IPS-NIHi7 (cell line): ENCODE measurements around the gene ERC2.

Experiments used
- DNase-seq: peaks from one replicate; pipeline ENCODE4 v3.0.0; 2012; ENCODE audit warnings: mixed read lengths; ENCODE audit errors: extremely low spot score

ERC2 gene

DNA sequence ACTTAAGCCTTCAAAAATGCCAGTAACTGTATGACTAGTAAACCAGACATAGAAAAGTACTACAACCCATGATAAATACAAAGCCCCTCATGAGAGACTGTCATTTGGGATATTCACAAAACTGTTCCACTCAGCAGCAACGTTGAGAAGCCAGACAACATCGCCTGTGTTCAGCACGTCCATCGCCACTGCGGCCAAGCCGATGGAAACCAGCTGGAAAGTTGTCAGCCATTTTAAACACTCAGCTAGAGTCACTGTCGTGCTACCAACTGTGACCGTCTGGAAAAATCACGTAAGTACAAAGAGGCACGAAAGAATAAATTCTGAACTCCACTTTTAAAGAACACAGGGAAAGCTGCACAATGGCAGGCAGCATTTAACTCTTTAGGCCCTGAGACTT, 640.5 kb downstream of the ERC2 start:
- DNase-seq, result no peak

DNA sequence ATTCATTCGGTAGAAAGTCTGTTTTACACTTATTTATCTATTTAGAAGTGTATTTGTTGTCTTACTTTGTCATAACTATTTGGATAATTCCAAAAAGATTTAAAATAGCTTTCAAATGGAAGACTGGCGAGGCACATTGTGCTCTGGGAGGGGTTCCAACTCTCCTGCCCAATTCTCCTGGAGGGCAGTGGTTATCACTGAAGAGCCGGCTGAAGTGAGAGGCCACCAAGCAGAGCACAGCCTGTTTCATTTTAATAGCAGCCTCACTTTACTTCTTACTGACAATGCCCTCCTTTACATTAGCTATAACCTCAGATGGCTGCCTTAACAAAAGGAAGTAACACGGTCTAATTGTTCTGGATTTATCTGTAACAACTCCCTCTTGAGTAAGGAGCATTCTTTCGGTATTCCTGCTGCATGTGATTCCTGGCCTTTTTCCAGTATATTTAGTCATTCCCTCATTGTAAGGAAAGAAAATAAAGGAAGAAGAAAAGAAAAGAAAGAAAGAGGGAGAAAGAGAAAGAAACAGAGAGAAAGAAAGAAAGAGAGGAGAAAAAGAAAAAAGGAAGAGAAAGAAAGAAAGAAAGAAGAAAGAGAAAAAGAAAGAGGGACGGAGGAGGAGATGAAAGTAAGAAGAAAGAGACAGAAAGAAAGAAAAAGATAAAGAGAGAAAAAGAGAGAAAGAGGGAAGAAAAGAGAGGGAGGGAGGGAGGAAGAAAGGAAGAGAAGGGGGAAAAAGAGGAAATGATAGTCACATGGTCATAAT, 641.4 kb downstream of the ERC2 start:
- DNase-seq, result no peak

DNA sequence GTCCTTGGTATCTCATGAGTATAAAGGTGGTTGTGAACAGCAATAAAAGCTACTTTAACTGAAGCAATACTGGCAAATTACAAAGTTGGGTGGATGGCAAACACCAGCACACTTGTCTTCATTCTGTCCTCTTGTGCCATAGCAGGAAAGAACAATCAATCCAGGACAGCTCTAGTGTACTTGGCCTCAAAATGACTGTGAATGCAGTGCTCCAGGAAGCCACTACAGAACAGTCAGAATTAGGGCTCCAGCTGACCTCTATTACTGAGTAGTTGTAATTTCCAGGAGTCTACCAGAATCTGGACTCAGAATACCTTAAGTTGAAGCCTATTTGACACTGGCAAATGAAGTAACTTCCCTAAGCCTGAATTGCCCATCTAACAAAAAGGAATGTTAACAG, 642.2 kb downstream of the ERC2 start:
- DNase-seq, result no peak

DNA sequence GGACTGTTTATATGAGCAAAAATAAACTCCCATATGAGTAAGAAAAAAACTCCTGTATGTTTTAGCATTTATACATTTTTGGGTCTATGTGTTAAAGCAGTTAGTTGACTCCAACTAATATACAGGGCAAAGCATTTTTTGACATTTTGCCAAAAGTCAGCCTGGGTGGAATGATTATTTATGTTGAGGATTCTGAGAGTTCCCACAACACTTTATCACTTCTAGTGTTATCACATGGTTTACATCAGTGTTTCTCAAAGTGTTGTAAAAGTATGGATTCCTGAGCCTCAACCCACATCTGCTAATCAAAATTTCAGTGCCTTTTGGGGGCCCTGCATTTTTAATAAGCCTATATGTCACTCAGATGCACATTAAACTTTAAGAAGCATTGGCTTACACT, 643.9 kb downstream of the ERC2 start:
- DNase-seq, result no peak

DNA sequence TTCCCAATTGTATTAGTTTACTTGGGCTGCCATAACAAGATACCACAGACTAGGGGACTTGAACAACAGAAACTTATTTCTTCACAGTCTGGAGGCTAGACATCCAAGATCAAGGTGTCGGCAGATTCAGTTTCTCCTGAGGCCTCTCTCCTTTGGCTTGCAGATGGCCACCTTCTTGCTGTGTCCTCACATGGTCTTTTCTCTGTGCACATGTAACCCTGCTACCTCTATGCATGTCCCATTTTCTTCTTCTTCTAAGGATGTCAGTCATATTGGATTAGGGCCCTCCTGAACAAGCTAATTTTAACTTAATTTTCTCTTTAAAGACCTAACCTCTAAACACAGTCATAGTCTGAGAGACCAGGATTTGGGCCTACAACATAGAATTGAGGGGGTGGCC, 644.4 kb downstream of the ERC2 start:
- DNase-seq, result no peak

DNA sequence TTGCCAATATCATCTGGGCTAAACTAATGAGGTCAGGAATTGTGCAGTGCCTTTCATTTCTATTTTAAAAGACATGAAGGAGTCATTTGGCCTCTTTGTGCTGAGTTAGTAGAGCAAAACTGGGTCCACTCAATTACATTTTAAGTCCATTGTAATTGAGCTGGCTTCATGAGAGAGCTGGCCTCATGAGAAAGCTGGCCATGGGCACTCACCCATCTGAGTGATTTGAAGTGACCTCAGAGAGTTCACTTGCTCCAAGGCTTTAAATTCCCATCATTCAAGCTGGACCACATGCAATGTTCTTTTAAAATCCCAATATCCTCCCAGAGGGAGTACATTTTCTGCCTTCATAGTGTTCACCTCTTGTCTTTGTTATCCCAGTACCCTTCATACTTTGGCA, 645.3 kb downstream of the ERC2 start:
- DNase-seq, result no peak

DNA sequence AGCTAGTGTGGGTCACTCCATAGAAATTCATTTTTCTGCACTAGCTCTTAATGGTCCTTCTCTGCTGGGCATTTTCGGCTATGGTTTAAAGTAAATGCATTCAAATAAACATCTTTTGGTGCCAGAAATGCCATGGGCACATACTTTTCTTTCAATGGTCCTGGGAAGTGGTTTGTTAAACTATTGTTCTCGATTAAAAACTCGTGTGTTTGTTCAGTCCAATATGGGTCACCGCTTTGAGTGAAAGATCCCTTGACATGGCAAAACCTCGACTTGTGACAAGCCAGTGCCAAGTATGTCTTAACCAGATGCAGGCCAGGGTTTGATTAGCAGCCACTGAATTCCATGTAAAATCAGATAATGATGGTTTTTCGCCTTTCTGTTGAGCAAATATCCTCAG, 649.3 kb downstream of the ERC2 start:
- DNase-seq, result no peak

DNA sequence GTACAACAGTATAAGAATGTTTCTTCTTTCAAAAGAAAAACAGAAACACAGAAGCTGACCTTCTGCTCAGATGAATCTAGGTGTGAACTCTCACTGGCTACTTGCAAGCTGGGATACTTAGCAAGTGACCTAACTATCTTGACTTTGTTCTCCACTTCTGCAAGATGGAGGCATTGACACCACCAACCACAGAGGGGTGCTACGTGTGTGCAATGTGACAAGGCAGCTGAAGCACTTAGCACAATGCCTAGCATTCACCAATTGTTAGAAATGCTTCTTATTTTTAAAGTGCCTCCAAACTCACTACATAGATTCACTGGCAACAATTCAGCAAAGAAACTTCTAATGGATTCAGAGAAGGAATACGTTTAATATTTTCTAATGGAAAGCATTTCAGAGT, 649.8 kb downstream of the ERC2 start:
- DNase-seq, result no peak

DNA sequence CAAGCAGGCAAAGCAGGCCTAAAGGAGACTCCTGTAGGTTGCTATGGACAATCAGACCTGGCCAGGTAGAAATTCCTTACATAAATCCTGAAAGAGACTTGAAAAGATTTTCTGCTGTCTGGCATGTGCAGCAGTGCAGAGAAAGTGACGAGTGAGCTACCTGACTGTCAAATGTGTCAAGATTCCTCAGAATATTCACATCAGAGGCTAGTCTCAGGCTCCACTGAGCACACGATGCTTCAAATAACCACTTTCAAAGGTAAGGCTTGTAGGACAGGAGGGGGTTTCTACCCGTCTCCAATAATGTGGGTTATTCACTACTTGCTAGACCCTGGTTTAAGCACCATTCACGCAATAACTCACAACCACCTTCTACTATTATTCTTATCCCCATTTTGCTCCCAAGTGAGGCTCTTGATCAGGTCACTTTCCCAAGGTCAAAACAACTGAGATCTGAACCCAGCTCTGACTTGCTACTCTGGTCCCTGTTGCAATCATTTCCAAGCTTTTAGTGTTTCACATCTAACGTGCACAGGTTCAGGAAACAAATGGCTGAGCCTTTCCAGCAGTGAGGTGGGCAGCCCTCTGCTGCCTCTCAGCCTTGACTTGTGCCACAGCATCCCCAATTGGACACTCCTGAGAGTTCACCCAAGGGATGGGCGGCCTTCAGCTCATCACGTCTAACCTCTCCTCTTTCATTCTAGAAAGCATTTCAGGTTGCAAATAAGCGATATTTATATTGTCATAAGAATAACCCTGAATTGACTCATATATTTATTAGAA, 651.3 kb downstream of the ERC2 start:
- no peak for DNase-seq

DNA sequence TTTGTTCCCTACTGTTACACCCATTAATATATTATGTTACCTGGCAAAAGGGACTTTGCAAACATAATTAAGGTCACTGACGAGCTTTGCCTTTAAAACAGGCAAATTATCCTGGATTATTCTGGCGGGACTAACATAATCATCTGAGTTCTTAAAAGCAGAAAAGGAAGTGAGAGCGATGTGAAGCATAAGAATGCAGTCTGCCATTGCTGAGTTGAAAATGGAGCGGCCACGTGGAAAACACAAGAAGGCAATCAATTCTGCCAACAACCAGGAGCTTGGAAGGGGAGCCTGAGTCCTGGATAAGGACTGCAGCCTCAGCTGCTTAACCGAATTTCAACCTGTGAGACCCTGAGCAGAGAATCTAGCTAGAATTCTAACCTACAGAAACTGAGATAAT, 653.0 kb downstream of the ERC2 start:
- DNase-seq, result no peak

DNA sequence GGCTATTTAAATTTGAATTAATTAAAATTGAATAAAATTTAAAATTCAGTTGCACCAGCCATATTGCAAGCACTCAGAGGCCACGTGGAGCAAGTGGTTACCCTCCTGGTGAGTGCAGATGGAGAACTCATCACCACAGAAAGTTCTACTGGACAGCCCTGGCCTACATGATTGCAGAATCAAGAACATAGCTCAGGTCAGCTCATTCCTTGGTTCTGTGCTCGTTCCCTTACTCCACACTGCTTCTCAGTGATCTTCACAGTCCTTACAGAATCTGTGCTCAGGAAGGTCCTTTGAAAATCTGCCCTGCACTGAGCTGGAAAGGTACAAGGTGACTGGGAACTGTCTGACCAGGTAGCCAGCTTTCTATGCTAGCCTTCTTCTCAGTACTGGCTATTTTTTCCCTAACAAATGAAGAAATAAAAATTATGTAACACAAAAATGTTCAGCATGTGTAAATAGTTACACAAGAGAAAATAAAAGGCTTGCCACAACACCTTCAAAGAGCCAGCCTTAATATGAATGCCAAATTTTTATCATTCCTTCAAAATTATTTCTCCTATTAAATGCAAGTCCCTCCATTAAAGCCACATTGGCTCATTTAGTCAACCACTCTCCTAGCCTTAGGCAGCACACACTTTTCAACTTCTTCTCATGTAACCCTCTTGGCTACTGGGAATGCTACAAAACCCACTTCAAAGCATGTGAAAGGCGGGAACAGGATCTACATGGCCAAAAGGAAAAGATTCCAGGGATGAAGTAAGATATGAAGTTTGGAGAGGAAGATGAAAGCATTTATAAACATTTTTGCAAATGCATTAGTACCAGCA, 654.8 kb downstream of the ERC2 start:
- no peak for DNase-seq

DNA sequence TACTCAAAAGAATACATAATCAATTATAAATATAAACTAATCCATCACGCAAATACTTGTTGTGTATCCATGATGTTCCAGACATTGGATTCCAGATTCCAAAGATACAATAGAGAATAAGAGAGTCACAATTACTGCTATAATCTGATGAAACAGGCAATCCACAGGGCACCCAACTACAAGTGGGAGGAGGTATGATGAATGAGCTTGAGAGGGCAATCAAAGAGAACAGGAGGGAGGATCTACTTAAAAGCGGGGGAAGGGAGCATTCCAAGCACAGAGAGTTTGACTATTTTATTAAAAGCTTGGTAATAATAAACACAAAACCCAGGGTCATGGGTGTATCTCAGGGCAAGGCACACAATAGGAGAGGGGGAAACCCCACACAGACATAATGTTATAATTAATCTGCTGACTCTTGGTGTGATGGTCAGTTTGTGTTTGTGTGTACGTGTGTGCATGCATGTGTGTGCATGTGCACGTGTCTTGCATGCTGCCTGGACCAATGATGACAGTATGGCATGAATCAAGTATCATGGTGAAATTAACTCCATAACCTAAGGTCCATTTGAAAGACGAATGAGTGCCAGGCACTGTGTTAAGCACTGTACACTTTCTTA, 655.8 kb downstream of the ERC2 start:
- no peak for DNase-seq

DNA sequence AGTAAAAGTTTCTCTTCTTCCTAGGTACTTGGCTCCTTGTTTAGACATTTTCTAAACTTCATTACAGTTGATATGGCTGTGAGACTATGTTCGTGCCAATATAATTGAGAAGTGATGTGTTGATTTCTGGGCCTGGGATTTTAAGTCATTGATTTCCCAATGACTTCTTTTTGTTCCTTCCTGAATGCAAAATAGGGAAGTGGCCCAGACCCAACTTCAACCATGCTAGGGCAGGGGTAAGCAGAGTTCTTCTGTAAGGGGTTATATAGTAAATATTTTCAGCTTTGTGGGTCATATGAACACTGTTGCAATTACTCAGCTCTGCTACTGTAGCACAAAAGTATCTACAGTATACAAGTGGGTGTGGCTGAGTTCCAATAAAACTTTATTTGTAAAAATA, 661.1 kb downstream of the ERC2 start:
- no peak for DNase-seq

DNA sequence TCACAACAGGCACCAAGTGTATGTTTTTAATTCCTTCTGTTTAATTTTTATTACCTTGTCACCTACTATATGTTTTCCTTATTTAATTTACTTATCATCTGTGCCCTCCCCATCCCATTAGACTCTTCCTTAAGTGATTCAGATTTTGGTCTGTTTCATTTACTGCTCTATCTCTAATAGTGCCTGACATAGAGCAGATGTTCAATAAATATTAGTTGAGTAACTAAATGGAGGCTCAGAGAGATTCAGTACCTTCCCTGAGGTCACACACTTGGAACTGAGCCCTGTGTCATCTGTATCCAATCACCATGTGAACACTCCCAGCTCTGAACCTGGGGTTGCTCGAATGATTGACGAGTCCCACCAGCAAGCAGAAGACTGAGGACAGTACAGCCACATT, 663.1 kb downstream of the ERC2 start:
- DNase-seq, result no peak

DNA sequence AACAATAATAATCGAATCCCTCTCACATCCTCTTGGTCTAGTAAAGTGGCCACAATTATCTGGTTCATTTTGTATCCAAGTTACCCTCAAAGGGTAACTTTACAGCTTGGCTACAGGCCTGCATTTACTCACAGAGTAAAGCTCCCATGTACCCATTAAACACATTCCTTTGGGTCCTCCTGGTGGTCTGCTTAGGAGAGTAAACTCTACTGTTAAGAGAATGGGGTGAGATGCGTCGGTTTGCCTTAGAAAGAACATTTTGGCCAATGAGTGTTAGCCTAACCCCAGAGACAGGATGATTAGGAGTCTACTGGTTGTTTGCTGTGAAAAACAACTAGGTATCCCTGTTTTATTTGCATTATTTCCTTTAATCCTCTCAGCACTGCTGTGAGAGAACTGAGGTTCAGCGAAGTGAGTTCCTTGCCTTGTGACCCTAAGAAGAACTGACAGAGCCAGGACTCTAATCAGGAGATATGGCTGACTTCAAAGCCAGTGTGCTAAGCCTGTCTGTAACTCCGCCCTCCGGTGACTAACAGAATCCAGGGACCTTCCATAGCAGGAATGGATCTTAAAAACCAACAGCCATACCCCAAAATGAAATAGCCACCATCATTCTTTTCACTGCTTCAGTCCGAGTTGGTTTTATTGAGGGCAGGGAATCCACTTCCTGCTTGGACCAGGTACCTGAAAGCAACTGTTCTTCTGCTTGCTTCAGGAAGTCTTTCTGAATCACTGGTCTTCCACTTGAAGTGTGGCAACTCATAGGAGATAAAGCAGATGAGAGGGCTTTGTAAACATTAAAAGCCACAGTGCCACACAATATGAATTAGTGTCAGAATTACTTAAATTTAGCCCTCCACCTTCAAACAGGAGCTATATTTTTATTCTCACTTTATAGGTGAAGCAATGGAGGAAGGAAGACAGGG, 663.8 kb downstream of the ERC2 start:
- no peak for DNase-seq

DNA sequence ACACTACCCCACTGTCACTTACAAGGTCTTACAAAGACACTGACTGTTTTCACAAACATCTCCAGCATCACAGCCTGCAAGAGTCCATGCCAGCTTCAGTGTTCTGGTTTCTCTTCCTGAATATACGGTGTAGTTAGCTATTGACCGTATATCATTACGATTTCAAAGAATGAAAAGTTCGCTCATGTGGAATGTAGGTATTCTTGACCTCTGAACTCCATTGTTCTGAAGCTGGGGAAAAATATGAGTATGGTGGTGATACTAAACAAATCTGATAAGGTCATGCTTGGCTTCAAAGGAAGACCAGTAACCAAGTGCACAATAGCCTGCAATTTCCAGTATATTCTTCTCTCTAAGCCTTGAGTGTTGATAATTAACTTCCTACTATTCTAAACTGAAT, 665.5 kb downstream of the ERC2 start:
- DNase-seq, result no peak

DNA sequence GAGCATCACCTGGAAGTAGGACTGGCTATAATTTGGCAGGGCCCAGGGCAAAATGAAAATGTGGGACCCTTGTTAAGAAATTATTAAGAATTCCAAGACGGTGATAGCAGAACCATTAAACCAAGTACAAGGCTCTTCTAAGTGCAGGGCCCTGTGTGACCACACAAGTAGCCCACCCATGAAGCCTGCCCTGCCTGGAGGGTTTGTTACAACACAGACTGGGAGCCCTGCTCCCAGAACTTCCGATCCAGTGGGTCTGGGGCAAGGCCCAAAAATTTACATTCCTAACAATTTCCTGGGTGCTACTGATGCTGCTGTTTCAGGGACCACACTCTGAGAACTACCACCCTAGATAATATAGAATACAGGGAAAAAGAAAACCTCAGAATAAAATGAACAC, 666.6 kb downstream of the ERC2 start:
- no peak for DNase-seq

DNA sequence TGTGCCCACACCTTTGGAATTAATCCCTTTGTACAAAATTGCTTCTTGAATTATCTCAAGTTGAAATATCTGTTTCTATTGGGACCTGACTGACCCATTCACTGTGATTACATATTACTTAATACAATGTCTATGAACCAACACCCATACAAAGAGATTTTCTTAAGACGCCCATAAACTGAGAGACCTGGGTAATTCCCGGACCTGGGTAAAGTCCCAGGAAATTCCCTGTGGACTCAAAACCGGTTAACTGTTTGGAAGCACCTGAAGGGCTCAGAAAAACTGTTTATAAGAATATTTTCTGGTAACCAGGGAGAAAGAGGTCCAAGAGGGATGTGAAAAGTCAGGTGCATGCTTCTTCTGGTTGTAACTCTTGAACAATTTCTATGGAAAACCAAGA, 667.2 kb downstream of the ERC2 start:
- no peak for DNase-seq

DNA sequence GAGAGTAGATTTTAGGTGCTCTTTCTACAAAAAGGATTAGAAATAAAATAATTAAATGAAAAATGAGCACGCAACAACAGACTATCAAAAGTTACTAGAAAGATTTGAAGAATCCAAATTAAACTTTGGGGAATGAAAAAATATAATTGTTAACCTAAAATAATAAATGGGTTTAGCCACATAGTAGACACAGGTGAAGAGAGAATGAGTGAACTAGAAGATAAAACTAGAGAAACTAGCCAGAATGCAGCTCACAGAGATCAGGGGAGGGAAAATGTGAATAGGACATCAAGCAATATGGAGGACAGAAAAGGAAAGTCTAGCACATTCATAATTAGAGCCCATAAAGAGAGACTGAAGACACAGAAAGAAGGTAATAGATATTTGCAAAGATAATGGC, 670.5 kb downstream of the ERC2 start:
- no peak for DNase-seq

DNA sequence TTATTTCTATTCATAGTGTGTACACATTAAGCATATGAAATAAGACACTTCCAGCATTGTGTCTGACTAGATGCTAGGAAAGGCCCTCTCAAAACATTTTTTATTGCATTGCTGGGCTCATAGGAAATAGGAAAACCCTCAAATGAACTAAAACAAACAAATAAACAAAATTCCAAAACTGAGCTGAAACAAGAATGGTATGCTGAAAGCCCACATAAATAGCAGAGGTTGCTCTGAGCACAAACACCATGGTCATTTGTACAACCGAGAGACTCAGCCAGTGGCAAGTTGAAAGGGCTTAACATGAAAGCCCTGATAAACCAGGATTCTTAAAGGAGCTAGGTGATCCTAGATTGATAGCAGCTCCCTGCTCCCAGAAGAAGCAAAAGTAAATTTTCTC, 671.2 kb downstream of the ERC2 start:
- no peak for DNase-seq

DNA sequence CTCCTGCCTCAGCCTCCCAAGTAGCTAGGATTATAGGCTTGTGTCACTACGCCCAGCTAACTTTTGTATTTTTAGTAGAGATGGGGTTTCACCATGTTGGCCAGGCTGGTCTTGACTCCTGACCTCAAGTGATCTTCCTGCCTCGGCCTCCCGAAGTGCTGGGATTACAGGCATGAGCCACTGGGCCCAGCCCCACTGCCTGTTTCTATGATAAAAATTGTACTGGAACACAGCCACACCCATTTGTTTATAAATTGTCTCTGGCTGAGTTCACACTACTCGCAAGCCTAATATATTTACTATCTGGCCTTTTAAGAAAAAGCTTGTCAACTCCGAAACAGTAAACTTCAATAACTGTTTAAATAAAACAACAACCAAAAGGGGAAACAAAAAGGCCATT, 671.7 kb downstream of the ERC2 start:
- DNase-seq, result no peak
